Fibroblast of lung (primary cell): ENCODE results near the gene ACOX1. TPM values are rescaled to one million over a fixed set of nuclear protein-coding genes. Genes with fewer than 3 reads are reported as not detected.

Source experiments
- DNase-seq, 2 donors: peaks; one replicate each; pipeline versions ENCODE4 v3.0.0 to v3.0.0-alpha.2; 2010; ENCODE audit warnings: low read depth in 2 of 2
- H2AFZ ChIP-seq: 2 replicates; pipeline ENCODE4 v1.5.1; 2012; ENCODE audit warnings: low read length, control low read depth, inconsistent platforms
- H3K27ac ChIP-seq: 2 replicates; pipeline ENCODE4 v1.5.1; 2011; ENCODE audit warnings: low read length, control low read depth; ENCODE audit not compliant: insufficient read depth
- H3K27me3 ChIP-seq: 2 replicates; pipeline ENCODE4 v1.5.1; 2011; ENCODE audit warnings: mild to moderate bottlenecking, low read length; ENCODE audit not compliant: control insufficient read depth, insufficient read depth
- H3K36me3 ChIP-seq: 2 replicates; pipeline ENCODE4 v1.5.1; 2011; ENCODE audit warnings: low read length; ENCODE audit not compliant: control insufficient read depth, insufficient read depth
- H3K4me1 ChIP-seq: 2 replicates; pipeline ENCODE4 v1.5.1; 2011; ENCODE audit warnings: low read length; ENCODE audit not compliant: control insufficient read depth, insufficient read depth; ENCODE audit errors: extremely low read depth
- H3K4me2 ChIP-seq: 2 replicates; pipeline ENCODE4 v1.5.1; 2011; ENCODE audit warnings: low read length, control low read depth; ENCODE audit not compliant: insufficient read depth; ENCODE audit errors: extremely low read depth
- H3K4me3 ChIP-seq, 4 experiments: fragments of 200-600 bp in 1 of 4; sonication (generic) in 1 of 4; replicated peaks in 1 of 4; 2 replicates each; pipeline ENCODE4 v1.5.1; 2011 to 2016; ENCODE audit warnings: low read length in 4 of 4, low read depth in 3 of 4, mild to moderate bottlenecking in 3 of 4, control low read depth in 2 of 4, inconsistent platforms in 1 of 4, mixed read lengths in 1 of 4; ENCODE audit not compliant: insufficient read depth in 1 of 4; ENCODE audit errors: control extremely low read depth in 1 of 4
- H3K79me2 ChIP-seq: 2 replicates; pipeline ENCODE4 v1.5.1; 2012; ENCODE audit warnings: mild to moderate bottlenecking, low read length, inconsistent platforms; ENCODE audit not compliant: control insufficient read depth, insufficient read depth
- H3K9ac ChIP-seq: 2 replicates; pipeline ENCODE4 v1.5.1; 2011; ENCODE audit warnings: mild to moderate bottlenecking, low read length, control low read depth; ENCODE audit not compliant: insufficient read depth
- H3K9me3 ChIP-seq: 2 replicates; pipeline ENCODE4 v1.5.1; 2012; ENCODE audit warnings: low read depth, low read length; ENCODE audit not compliant: control insufficient read depth, insufficient read depth
- H4K20me1 ChIP-seq: 2 replicates; pipeline ENCODE4 v1.5.1; 2011; ENCODE audit warnings: low read length; ENCODE audit not compliant: control insufficient read depth, insufficient read depth; ENCODE audit errors: extremely low read depth
- CTCF ChIP-seq, 2 donors: IDR thresholded peaks in 1 of 2; conservative IDR thresholded peaks in 1 of 2; 1 replicate in 1 of 2; 2 replicates in 1 of 2; pipeline ENCODE4 v1.5.1; 2011 to 2012; ENCODE audit warnings: low read length in 2 of 2, control low read depth in 1 of 2, inconsistent platforms in 1 of 2, low read depth in 1 of 2, mild to moderate bottlenecking in 1 of 2
- EZH2 ChIP-seq: IDR thresholded peaks from 2 replicates; pipeline ENCODE4 v1.5.1; 2012; ENCODE audit warnings: low read length, control low read depth, mild to moderate bottlenecking; ENCODE audit errors: missing control alignments
- polyA plus RNA-seq, 2 donors: library from polyadenylated mRNA; depleted of rRNA in 1 of 2; stranded (reverse) in 1 of 2; unstranded in 1 of 2; fragments of >200 nt; gene quantifications; 2 replicates each; pipeline ENCODE4 v1.2.1, GENCODE V29; 2011 to 2012; ENCODE audit warnings: missing spikeins in 1 of 2
- total RNA-seq: library from RNA; depleted of rRNA; stranded (reverse); fragments of >200 nt; gene quantifications from 2 replicates; pipeline ENCODE4 v1.2.1, GENCODE V29; 2014

ACOX1 gene
- total and polyA plus RNA-seq, 2 donors (not counting 1 experiment from before 2014, with no cell fraction given), result 30.0 to 70.5 TPM

DNA sequence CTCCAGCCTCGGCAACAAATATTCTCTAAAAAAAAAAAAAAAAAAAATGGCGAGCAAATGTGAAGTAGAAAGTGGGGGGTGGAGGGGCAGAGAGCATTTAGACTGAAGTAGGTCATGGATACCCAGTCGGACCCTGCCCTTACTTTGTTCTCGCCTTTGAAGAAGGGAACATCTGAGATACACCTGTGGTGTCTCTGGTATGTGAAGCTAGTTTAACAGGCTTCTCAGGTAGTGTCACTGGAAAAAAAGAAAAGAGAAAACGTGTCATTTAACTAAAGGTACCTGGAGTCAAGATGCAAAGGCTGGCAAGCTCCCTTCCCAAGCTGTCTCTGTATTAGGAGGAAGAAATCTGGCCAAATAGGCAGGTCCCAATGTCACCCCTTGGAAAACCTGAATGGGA lies 46.1 kb downstream of the ACOX1 start:
- no peak overlapping the region for H3K27ac ChIP-seq
- TF ChIP-seq EZH2 (no peak), CTCF (conservative IDR thresholded peaks at IDR 0.05 in 1 of 2, IDR thresholded peaks at IDR 0.05 in 1 of 2; ENCODE audit: low read depth in 1 of 2, low read length in 2 of 2) (no peak)
- no peaks in the 10 kb centered on the region for H4K20me1 ChIP-seq
- no peak overlapping the region for H3K4me2 ChIP-seq
- H3K9ac ChIP-seq, result no peak overlapping the region
- DNase-seq, result no peak
- no peak overlapping the region for H3K4me3 ChIP-seq
- no peaks in the 10 kb centered on the region for H3K79me2 ChIP-seq
- H3K4me1 ChIP-seq, result no peaks in the 10 kb centered on the region
- no peaks in the 10 kb centered on the region for H3K9me3 ChIP-seq
- no peaks in the 10 kb centered on the region for H3K36me3 ChIP-seq
- no peak overlapping the region for H2AFZ ChIP-seq
- no peaks in the 10 kb centered on the region for H3K27me3 ChIP-seq

DNA sequence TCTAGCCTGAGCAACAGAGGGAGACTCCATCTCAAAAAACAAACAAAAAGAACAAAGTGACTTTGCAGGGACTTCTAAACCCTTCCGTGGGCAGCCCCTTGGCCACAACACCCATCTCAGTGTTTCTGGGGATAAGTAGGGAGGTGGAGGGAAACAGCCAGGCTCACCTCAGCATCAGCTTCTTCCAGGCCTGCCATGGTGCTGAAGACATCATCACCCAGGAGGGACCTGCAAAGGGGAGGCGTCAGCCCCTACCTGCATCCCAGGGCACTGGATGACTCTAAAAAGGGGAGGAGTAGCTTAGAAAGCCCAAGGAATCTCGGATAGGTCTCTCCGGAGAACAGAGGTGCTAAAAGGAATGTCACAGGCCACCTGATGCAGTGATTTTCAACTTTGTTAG lies 47.9 kb downstream of the ACOX1 start:
- Histone ChIP-seq H3K9ac (no peak overlapping the region), H3K27ac (no peak overlapping the region), H3K9me3 (no peaks in the 10 kb centered on the region), H3K4me2 (no peak overlapping the region), H3K36me3 (no peaks in the 10 kb centered on the region), H2AFZ (no peak overlapping the region), H3K27me3 (no peaks in the 10 kb centered on the region), H3K79me2 (no peaks in the 10 kb centered on the region), H3K4me1 (no peaks in the 10 kb centered on the region), H4K20me1 (no peaks in the 10 kb centered on the region), H3K4me3 (no peak overlapping the region)
- no peak for DNase-seq
- TF ChIP-seq EZH2 (no peak), CTCF (conservative IDR thresholded peaks at IDR 0.05 in 1 of 2, IDR thresholded peaks at IDR 0.05 in 1 of 2; ENCODE audit: low read depth in 1 of 2, low read length in 2 of 2) (no peak)

- peaks cover 3% of the 10 kb centered on the region for H3K36me3 ChIP-seq
- no peak overlapping the region for H2AFZ ChIP-seq
- H3K79me2 ChIP-seq, result no peaks in the 10 kb centered on the region
- DNase-seq, result peak in 1 of 2 donors; percentile 15
- no peaks in the 10 kb centered on the region for H3K4me1 ChIP-seq
- H3K27me3 ChIP-seq, result no peaks in the 10 kb centered on the region
- H3K4me2 ChIP-seq, result no peak overlapping the region
- H4K20me1 ChIP-seq, result no peaks in the 10 kb centered on the region
- no peak overlapping the region for H3K9ac ChIP-seq
- no peak for TF ChIP-seq EZH2
- peak in 1 of 2 donors; percentile 33 for TF ChIP-seq CTCF (conservative IDR thresholded peaks at IDR 0.05 in 1 of 2, IDR thresholded peaks at IDR 0.05 in 1 of 2; ENCODE audit: low read depth in 1 of 2, low read length in 2 of 2)
- no peak overlapping the region for H3K27ac ChIP-seq
- no peak overlapping the region for H3K4me3 ChIP-seq
- no peaks in the 10 kb centered on the region for H3K9me3 ChIP-seq
Observed at GRCh38 chr17:75927286-75927922, 51.6 kb downstream of the ACOX1 start.
